ENCODE measurements around the gene METTL18.

- TF ChIP-seq, protein P1, sequence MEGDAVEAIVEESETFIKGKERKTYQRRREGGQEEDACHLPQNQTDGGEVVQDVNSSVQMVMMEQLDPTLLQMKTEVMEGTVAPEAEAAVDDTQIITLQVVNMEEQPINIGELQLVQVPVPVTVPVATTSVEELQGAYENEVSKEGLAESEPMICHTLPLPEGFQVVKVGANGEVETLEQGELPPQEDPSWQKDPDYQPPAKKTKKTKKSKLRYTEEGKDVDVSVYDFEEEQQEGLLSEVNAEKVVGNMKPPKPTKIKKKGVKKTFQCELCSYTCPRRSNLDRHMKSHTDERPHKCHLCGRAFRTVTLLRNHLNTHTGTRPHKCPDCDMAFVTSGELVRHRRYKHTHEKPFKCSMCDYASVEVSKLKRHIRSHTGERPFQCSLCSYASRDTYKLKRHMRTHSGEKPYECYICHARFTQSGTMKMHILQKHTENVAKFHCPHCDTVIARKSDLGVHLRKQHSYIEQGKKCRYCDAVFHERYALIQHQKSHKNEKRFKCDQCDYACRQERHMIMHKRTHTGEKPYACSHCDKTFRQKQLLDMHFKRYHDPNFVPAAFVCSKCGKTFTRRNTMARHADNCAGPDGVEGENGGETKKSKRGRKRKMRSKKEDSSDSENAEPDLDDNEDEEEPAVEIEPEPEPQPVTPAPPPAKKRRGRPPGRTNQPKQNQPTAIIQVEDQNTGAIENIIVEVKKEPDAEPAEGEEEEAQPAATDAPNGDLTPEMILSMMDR (IDR thresholded peaks at IDR 0.05; ENCODE audit: borderline replicate concordance, extremely low read depth, low read length, poor library complexity, severe bottlenecking) = no peak
- no peak for TF ChIP-seq EZH2 (IDR thresholded peaks at IDR 0.05; ENCODE audit: borderline replicate concordance, low read depth, low read length, severe bottlenecking)
Observed at GRCh38 chr1:169812131-169812530, 17.4 kb upstream of the METTL18 start.
